Keratinocyte (primary cell): ENCODE results near the gene RFC2. TPM values are rescaled to one million over a fixed set of nuclear protein-coding genes. Genes with fewer than 3 reads are reported as not detected.

ENCODE experiments used
- DNase-seq: peaks from one replicate; pipeline ENCODE4 v3.0.0-alpha.2; 2011; ENCODE audit warnings: low read depth, missing footprints, low spot score
- FAIRE-seq: peaks from 2 replicates; lab custom pipeline; 2011; peaks lifted over from hg19 to GRCh38; lab: Jason Lieb, UNC
- H2AFZ ChIP-seq: 2 replicates; pipeline ENCODE4 v1.6.0; 2012; ENCODE audit warnings: low read length, control low read depth, inconsistent platforms; ENCODE audit not compliant: control insufficient read depth
- H3K27ac ChIP-seq: 2 replicates; pipeline ENCODE4 v1.5.1; 2011; ENCODE audit warnings: low read length; ENCODE audit not compliant: control insufficient read depth, insufficient read depth
- H3K27me3 ChIP-seq: 3 replicates; pipeline ENCODE4 v1.6.0; 2011; ENCODE audit warnings: low read length; ENCODE audit not compliant: control insufficient read depth, insufficient read depth; ENCODE audit errors: extremely low read depth
- H3K36me3 ChIP-seq, 2 experiments: 2 replicates in 1 of 2; 3 replicates in 1 of 2; pipeline ENCODE4 v1.5.1; 2011; ENCODE audit warnings: low read length in 2 of 2, mild to moderate bottlenecking in 1 of 2; ENCODE audit not compliant: control insufficient read depth in 2 of 2, insufficient read depth in 2 of 2; ENCODE audit errors: extremely low read depth in 1 of 2
- H3K4me1 ChIP-seq: 3 replicates; pipeline ENCODE4 v1.5.1; 2011; ENCODE audit warnings: low read length; ENCODE audit not compliant: control insufficient read depth, insufficient read depth; ENCODE audit errors: extremely low read depth
- H3K4me2 ChIP-seq: 3 replicates; pipeline ENCODE4 v1.6.0; 2011; ENCODE audit warnings: low read depth, low read length; ENCODE audit not compliant: control insufficient read depth, insufficient read depth; ENCODE audit errors: extremely low read depth
- H3K4me3 ChIP-seq, 3 experiments: fragments of 200-600 bp in 1 of 3; sonication (generic) in 1 of 3; 2 replicates in 2 of 3; 3 replicates in 1 of 3; pipeline ENCODE4 v1.5.1; 2011 to 2016; ENCODE audit warnings: low read length in 3 of 3, mild to moderate bottlenecking in 3 of 3, control low read depth in 2 of 3, inconsistent platforms in 1 of 3, low read depth in 1 of 3, mixed read lengths in 1 of 3, mixed run types in 1 of 3, moderate library complexity in 1 of 3; ENCODE audit not compliant: control insufficient read depth in 2 of 3, insufficient read depth in 2 of 3; ENCODE audit errors: extremely low read depth in 1 of 3
- H3K79me2 ChIP-seq: 2 replicates; pipeline ENCODE4 v1.6.0; 2012; ENCODE audit warnings: low read length; ENCODE audit not compliant: control insufficient read depth, insufficient read depth
- H3K9ac ChIP-seq: 3 replicates; pipeline ENCODE4 v1.6.0; 2011; ENCODE audit warnings: low read length; ENCODE audit not compliant: control insufficient read depth, insufficient read depth; ENCODE audit errors: extremely low read depth
- H3K9me1 ChIP-seq: 3 replicates; pipeline ENCODE4 v1.6.0; 2011; ENCODE audit warnings: low read length; ENCODE audit not compliant: control insufficient read depth, insufficient read depth; ENCODE audit errors: extremely low read depth
- H3K9me3 ChIP-seq: 2 replicates; pipeline ENCODE4 v1.5.1; 2012; ENCODE audit warnings: low read depth, low read length; ENCODE audit not compliant: control insufficient read depth
- H4K20me1 ChIP-seq: 3 replicates; pipeline ENCODE4 v1.6.0; 2011; ENCODE audit warnings: low read length; ENCODE audit not compliant: control insufficient read depth, insufficient read depth; ENCODE audit errors: extremely low read depth
- CTCF ChIP-seq, 3 experiments: IDR thresholded peaks in 1 of 3; conservative IDR thresholded peaks in 1 of 3; optimal IDR thresholded peaks in 1 of 3; 2 replicates in 2 of 3; 3 replicates in 1 of 3; pipeline versions ENCODE3 to v1.5.1; 2011; ENCODE audit warnings: low read length in 3 of 3, mild to moderate bottlenecking in 3 of 3, moderate library complexity in 2 of 3, control low read depth in 1 of 3, inconsistent platforms in 1 of 3; ENCODE audit not compliant: insufficient read depth in 2 of 3; ENCODE audit errors: extremely low read depth in 1 of 3
- EZH2 ChIP-seq: IDR thresholded peaks from one replicate; pipeline ENCODE4 v1.6.1; 2012; ENCODE audit warnings: inconsistent platforms, mild to moderate bottlenecking, low read length, moderate library complexity
- dilution Hi-C: fragments of 300-500 bp; cut with MboI; formaldehyde crosslinking; loops from one replicate; pipeline ENCODE4 v1.7.0; 2020; ENCODE audit warnings: low sequenced_read_pairs; ENCODE audit not compliant: extremely low pct_ligation_motif_present
- polyA plus RNA-seq, 5 experiments: library from polyadenylated mRNA; depleted of rRNA in 3 of 5; stranded (reverse) in 3 of 5; stranded (forward) in 1 of 5; unstranded in 1 of 5; fragments of >200 nt; gene quantifications; 1 replicate in 1 of 5; 2 replicates in 3 of 5; 3 replicates in 1 of 5; pipeline versions ENCODE4 v1.2.1 to v1.2.3, GENCODE V29; 2011 to 2012; ENCODE audit warnings: missing spikeins in 2 of 5, low read depth in 1 of 5, low replicate concordance in 1 of 5

RFC2 gene
- polyA plus RNA-seq, 1 donor (not counting 4 experiments of a cell fraction or from before 2014, with no cell fraction given): 24.7 TPM

GRCh38 chr7:74297516-74298233, 43.5 kb upstream of the RFC2 start:
- dilution Hi-C loops: no loop called here
- no peak for FAIRE-seq
- Histone ChIP-seq H3K4me1 (peaks cover 9% of the 10 kb centered on the region), H3K36me3 (no peaks in the 10 kb centered on the region), H3K9me1 (peaks cover 3% of the 10 kb centered on the region), H3K79me2 (peaks cover 26% of the 10 kb centered on the region), H3K4me3 (no peak overlapping the region), H3K27me3 (no peaks in the 10 kb centered on the region), H3K27ac (no peak overlapping the region), H3K9me3 (no peaks in the 10 kb centered on the region), H4K20me1 (no peaks in the 10 kb centered on the region), H2AFZ (no peak overlapping the region), H3K9ac (no peak overlapping the region), H3K4me2 (no peak overlapping the region)
- TF ChIP-seq EZH2 (no peak), CTCF (optimal IDR thresholded peaks at IDR 0.05 in 1 of 3, IDR thresholded peaks at IDR 0.05 in 1 of 3, conservative IDR thresholded peaks at IDR 0.05 in 1 of 3; ENCODE audit: extremely low read depth in 1 of 3, insufficient read depth in 2 of 3, low read length in 3 of 3) (no peak)
- DNase-seq: no peak

GRCh38 chr7:74294191-74294998, 40.2 kb upstream of the RFC2 start:
- Histone ChIP-seq H3K4me2 (no peak overlapping the region), H3K4me1 (peaks cover 22% of the 10 kb centered on the region), H3K9me3 (no peaks in the 10 kb centered on the region), H2AFZ (no peak overlapping the region), H3K27ac (no peak overlapping the region), H3K9ac (no peak overlapping the region), H3K4me3 (no peak overlapping the region), H4K20me1 (no peaks in the 10 kb centered on the region), H3K9me1 (peaks cover 3% of the 10 kb centered on the region), H3K79me2 (peaks cover 31% of the 10 kb centered on the region), H3K36me3 (no peaks in the 10 kb centered on the region), H3K27me3 (no peaks in the 10 kb centered on the region)
- no peak for DNase-seq
- dilution Hi-C loops: no loop called here
- no peak for FAIRE-seq
- TF ChIP-seq EZH2: no peak
- TF ChIP-seq CTCF (optimal IDR thresholded peaks at IDR 0.05 in 1 of 3, IDR thresholded peaks at IDR 0.05 in 1 of 3, conservative IDR thresholded peaks at IDR 0.05 in 1 of 3; ENCODE audit: extremely low read depth in 1 of 3, insufficient read depth in 2 of 3, low read length in 3 of 3): no peak
